GM12872 (cell line): Measurements from ENCODE around the gene LRRC36.

Experiments used
- CTCF ChIP-seq: IDR thresholded peaks from 3 replicates; pipeline ENCODE4 v1.5.1; 2011; ENCODE audit warnings: low read depth, mild to moderate bottlenecking, low read length, moderate library complexity; ENCODE audit not compliant: insufficient read depth

LRRC36 gene

GRCh38 chr16:67390816-67391423 lies 64.3 kb downstream of the LRRC36 start:
- no peak for TF ChIP-seq CTCF

- no peak for TF ChIP-seq CTCF
Measured at GRCh38 chr16:67391424-67392300, 65.0 kb downstream of the LRRC36 start.

- TF ChIP-seq CTCF, result no peak
Measured at GRCh38 chr16:67392301-67393059, 65.9 kb downstream of the LRRC36 start.

GRCh38 chr16:67393111-67393787 lies 66.6 kb downstream of the LRRC36 start, which contains the start of gene TPPP3:
TSS of gene TPPP3 (minus strand) at chr16:67393498. CDS start at chr16:67391111, 2,387 bp downstream.
- 0 out of 3 replicates have a peak, but pooled peaks have one; percentile 27 for TF ChIP-seq CTCF

GRCh38 chr16:67393788-67394154 lies 67.2 kb downstream of the LRRC36 start:
- no peak for TF ChIP-seq CTCF

GRCh38 chr16:67394155-67395104 lies 67.8 kb downstream of the LRRC36 start:
- no peak for TF ChIP-seq CTCF
